H1 (cell line): Measurements from ENCODE around the gene TMEM140. TPM values are rescaled to one million over a fixed set of nuclear protein-coding genes. Genes with fewer than 3 reads are reported as not detected.

Experiments used
- CTCF ChIA-PET: fragments of 300-600 bp; sonication (Branson Sonifier 250); formaldehyde crosslinking; loops from one replicate; lab custom pipeline; 2021; ENCODE audit not compliant: partially characterized antibody; lab: Charles Lee
- POLR2A ChIA-PET: fragments of 300-600 bp; sonication (Branson Sonifier 250); formaldehyde crosslinking; loops from one replicate; lab custom pipeline; 2021; ENCODE audit warnings: inconsistent platforms; ENCODE audit not compliant: partially characterized antibody; lab: Charles Lee
- DNase-seq, 2 experiments: peaks; one replicate each; pipeline versions ENCODE4 v3.0.0 to v3.0.0-alpha.2; 2010 to 2022; ENCODE audit warnings: low spot score in 2 of 2, low read depth in 1 of 2, mixed read lengths in 1 of 2
- FAIRE-seq: peaks from 2 replicates; lab custom pipeline; 2011; peaks lifted over from hg19 to GRCh38; lab: Jason Lieb, UNC
- H2AFZ ChIP-seq: 2 replicates; pipeline ENCODE4 v1.8.1; 2012; ENCODE audit warnings: low read length, inconsistent platforms
- H2AK5ac ChIP-seq: 2 replicates; pipeline ENCODE4 v1.6.1; 2013; ENCODE audit warnings: low read depth, low read length
- H2BK120ac ChIP-seq: replicated peaks from 2 replicates; pipeline ENCODE3; 2013; ENCODE audit warnings: low read depth, low read length, inconsistent platforms
- H2BK12ac ChIP-seq: 2 replicates; pipeline ENCODE4 v1.6.1; 2013; ENCODE audit warnings: low read depth, low read length
- H2BK15ac ChIP-seq: 2 replicates; pipeline ENCODE4 v1.6.1; 2013; ENCODE audit warnings: low read length
- H2BK20ac ChIP-seq: 2 replicates; pipeline ENCODE4 v1.6.1; 2013; ENCODE audit warnings: low read length
- H2BK5ac ChIP-seq: 2 replicates; pipeline ENCODE4 v1.6.1; 2013; ENCODE audit warnings: low read depth, low read length
- H3K14ac ChIP-seq: 2 replicates; pipeline ENCODE4 v1.6.1; 2013; ENCODE audit warnings: inconsistent platforms; ENCODE audit not compliant: insufficient read length
- H3K18ac ChIP-seq: 2 replicates; pipeline ENCODE4 v1.6.1; 2013; ENCODE audit warnings: low read length; ENCODE audit errors: extremely low read depth
- H3K23ac ChIP-seq: 2 replicates; pipeline ENCODE4 v1.6.1; 2013; ENCODE audit warnings: inconsistent platforms; ENCODE audit not compliant: insufficient read length
- H3K23me2 ChIP-seq: 2 replicates; pipeline ENCODE4 v1.6.1; 2013; ENCODE audit warnings: low read depth, low read length
- H3K27ac ChIP-seq: 2 replicates; pipeline ENCODE4 v1.6.1; 2011; ENCODE audit warnings: low read depth, low read length, inconsistent platforms
- H3K27me3 ChIP-seq, 4 experiments: replicated peaks in 1 of 4; 1 replicate in 1 of 4; 2 replicates in 3 of 4; pipeline versions ENCODE4 v1.6.1 to v1.8.1; 2011 to 2013; ENCODE audit warnings: low read length in 3 of 4, mild to moderate bottlenecking in 3 of 4, inconsistent platforms in 2 of 4, mixed read lengths in 2 of 4, moderate library complexity in 1 of 4; ENCODE audit not compliant: control insufficient read depth in 3 of 4, insufficient read depth in 3 of 4; ENCODE audit errors: extremely low read depth in 1 of 4
- H3K36me3 ChIP-seq, 4 experiments: 2 replicates each; pipeline versions ENCODE4 v1.6.1 to v1.8.1; 2011 to 2013; ENCODE audit warnings: mild to moderate bottlenecking in 4 of 4, low read length in 3 of 4, moderate library complexity in 2 of 4, control low read depth in 1 of 4, inconsistent platforms in 1 of 4; ENCODE audit not compliant: insufficient read depth in 4 of 4, control insufficient read depth in 2 of 4
- H3K4ac ChIP-seq: replicated peaks from 2 replicates; pipeline ENCODE3; 2013; ENCODE audit warnings: low read length, low read depth, mixed read lengths, inconsistent platforms; ENCODE audit not compliant: insufficient read length
- H3K4me1 ChIP-seq, 4 experiments: replicated peaks in 1 of 4; 1 replicate in 1 of 4; 2 replicates in 3 of 4; pipeline versions ENCODE4 v1.6.1 to v1.8.1; 2011 to 2013; ENCODE audit warnings: low read length in 3 of 4, inconsistent platforms in 2 of 4, mixed read lengths in 1 of 4; ENCODE audit not compliant: insufficient read depth in 4 of 4, control insufficient read depth in 3 of 4
- H3K4me2 ChIP-seq, 2 experiments: 2 replicates each; pipeline versions ENCODE4 v1.6.1 to v1.8.1; 2011 to 2013; ENCODE audit warnings: low read depth in 2 of 2, low read length in 2 of 2, control low read depth in 1 of 2, inconsistent platforms in 1 of 2, mild to moderate bottlenecking in 1 of 2; ENCODE audit not compliant: insufficient read depth in 1 of 2
- H3K4me3 ChIP-seq, 4 experiments: fragments of 200-600, 300-600 bp in 1 of 4; sonication (generic), shearing (Covaris generic), sonication (Bioruptor Twin) in 1 of 4; 2 replicates each; pipeline versions ENCODE4 v1.5.1 to v1.8.1; 2011 to 2016; ENCODE audit warnings: low read length in 4 of 4, low read depth in 3 of 4, control low read depth in 2 of 4, inconsistent platforms in 2 of 4, mild to moderate bottlenecking in 2 of 4, mixed read lengths in 1 of 4, moderate library complexity in 1 of 4; ENCODE audit not compliant: insufficient read depth in 2 of 4; ENCODE audit errors: extremely low read depth in 1 of 4
- H3K56ac ChIP-seq: replicated peaks from 2 replicates; pipeline ENCODE3; 2013; ENCODE audit warnings: low read depth, mild to moderate bottlenecking, mixed read lengths, low read length, inconsistent platforms; ENCODE audit not compliant: insufficient read length
- H3K79me1 ChIP-seq: 2 replicates; pipeline ENCODE4 v1.6.1; 2013; ENCODE audit warnings: low read depth, low read length, control low read depth
- H3K79me2 ChIP-seq, 2 experiments: 2 replicates each; pipeline versions ENCODE4 v1.6.1 to v1.8.1; 2012 to 2013; ENCODE audit warnings: low read length in 2 of 2, mild to moderate bottlenecking in 2 of 2, inconsistent platforms in 1 of 2; ENCODE audit not compliant: insufficient read depth in 2 of 2, control insufficient read depth in 1 of 2
- H3K9ac ChIP-seq, 4 experiments: replicated peaks in 1 of 4; 1 replicate in 1 of 4; 2 replicates in 3 of 4; pipeline versions ENCODE4 v1.6.1 to v1.8.1; 2011 to 2013; ENCODE audit warnings: low read depth in 3 of 4, low read length in 3 of 4, control low read depth in 2 of 4, mild to moderate bottlenecking in 2 of 4, moderate library complexity in 2 of 4, inconsistent platforms in 1 of 4; ENCODE audit errors: extremely low read depth in 1 of 4
- H3K9me3 ChIP-seq, 2 experiments: 2 replicates each; pipeline versions ENCODE4 v1.6.1 to v1.8.1; 2012 to 2013; ENCODE audit warnings: mild to moderate bottlenecking in 2 of 2, moderate library complexity in 2 of 2, control low read depth in 1 of 2, inconsistent platforms in 1 of 2, low read depth in 1 of 2, low read length in 1 of 2, mixed read lengths in 1 of 2; ENCODE audit not compliant: insufficient read depth in 2 of 2
- H4K20me1 ChIP-seq, 2 experiments: replicated peaks in 1 of 2; 2 replicates each; pipeline versions ENCODE3 to v1.8.1; 2011 to 2013; ENCODE audit warnings: inconsistent platforms in 2 of 2, low read length in 2 of 2, mild to moderate bottlenecking in 1 of 2; ENCODE audit not compliant: insufficient read depth in 2 of 2, control insufficient read depth in 1 of 2
- H4K5ac ChIP-seq: 2 replicates; pipeline ENCODE4 v1.6.1; 2013; ENCODE audit warnings: low read length, low read depth, mixed read lengths, inconsistent platforms; ENCODE audit not compliant: insufficient read length
- H4K8ac ChIP-seq: 2 replicates; pipeline ENCODE4 v1.8.0; 2013; ENCODE audit warnings: mild to moderate bottlenecking, moderate library complexity, low read length, inconsistent platforms; ENCODE audit not compliant: insufficient read depth; ENCODE audit errors: extremely low read depth
- H4K91ac ChIP-seq: replicated peaks from 2 replicates; pipeline ENCODE3; 2013; ENCODE audit warnings: low read length, mixed read lengths, inconsistent platforms; ENCODE audit not compliant: insufficient read length
- BRCA1 ChIP-seq: IDR thresholded peaks from 2 replicates; pipeline ENCODE4 v1.6.1; 2012; ENCODE audit warnings: low read depth, low read length, improper control_type of control experiment
- CBX5 ChIP-seq: fragments of 300-800, 300-1000 bp; sonication (generic); IDR thresholded peaks from 2 replicates; pipeline ENCODE4 v1.7.1; 2016; ENCODE audit warnings: antibody characterized with exemption, low read length, low read depth
- E2F6 ChIP-seq: IDR thresholded peaks from 2 replicates; pipeline ENCODE4 v1.6.1; 2012; ENCODE audit warnings: inconsistent platforms
- EGR1 ChIP-seq: IDR thresholded peaks from 2 replicates; pipeline ENCODE4 v1.6.1; 2011; ENCODE audit warnings: low read depth, low read length, borderline replicate concordance
- FOSL1 ChIP-seq: IDR thresholded peaks from 2 replicates; pipeline ENCODE4 v1.6.1; 2011; ENCODE audit warnings: mild to moderate bottlenecking, low read depth, low read length, moderate library complexity; ENCODE audit not compliant: insufficient read depth
- KDM4A ChIP-seq: IDR thresholded peaks from one replicate; pipeline ENCODE4 v1.7.1; 2012; ENCODE audit warnings: low read depth, mild to moderate bottlenecking, moderate library complexity, low read length, inconsistent platforms; ENCODE audit not compliant: severe bottlenecking
- RNF2 ChIP-seq: fragments of 200-900, 300-1000 bp; sonication (generic); IDR thresholded peaks from 2 replicates; pipeline ENCODE4 v1.7.1; 2016; ENCODE audit warnings: borderline replicate concordance, low read depth, mild to moderate bottlenecking, antibody characterized with exemption, low read length; ENCODE audit not compliant: poor library complexity, severe bottlenecking; ENCODE audit errors: missing control alignments
- SP1 ChIP-seq: IDR thresholded peaks from 2 replicates; pipeline ENCODE4 v1.6.1; 2011; ENCODE audit warnings: low read depth, low read length
- SP2 ChIP-seq: IDR thresholded peaks from 2 replicates; pipeline ENCODE4 v1.6.1; 2012; ENCODE audit warnings: mild to moderate bottlenecking, low read length, inconsistent platforms
- USF2 ChIP-seq: IDR thresholded peaks from 2 replicates; pipeline ENCODE4 v1.6.1; 2011; ENCODE audit warnings: low read length, improper control_type of control experiment
- YY1 ChIP-seq: IDR thresholded peaks from 2 replicates; pipeline ENCODE4 v1.6.1; 2011; ENCODE audit warnings: low read depth, mild to moderate bottlenecking, low read length
- WGBS, 2 experiments: shearing (Covaris generic) in 1 of 2; methylation state at CpG; one replicate each; pipeline versions ENCODE4 v1.1.6 to v1.1.7; 2013 to 2015; ENCODE audit warnings: low lambda C conversion rate in 2 of 2, mixed read lengths in 2 of 2, inconsistent platforms in 1 of 2, low coverage in 1 of 2, missing lambda C conversion rate in 1 of 2; ENCODE audit not compliant: insufficient replicate concordance in 2 of 2, insufficient coverage in 1 of 2, insufficient read length in 1 of 2; ENCODE audit errors: extremely low coverage in 1 of 2, missing lambda C conversion rate in 1 of 2; 5-methylcytosine and 5-hydroxymethylcytosine counted together
- polyA plus RNA-seq, 7 experiments: library from polyadenylated mRNA; depleted of rRNA in 3 of 7; stranded (reverse) in 5 of 7; unstranded in 2 of 7; fragments of >200 nt in 5 of 7; fragments of 200-250 nt in 2 of 7; gene quantifications; 1 replicate in 5 of 7; 2 replicates in 1 of 7; 4 replicates in 1 of 7; pipeline versions ENCODE4 v1.2.1 to v1.2.3, GENCODE V29; 2011 to 2013; ENCODE audit warnings: missing spikeins in 2 of 7, mixed read lengths in 2 of 7
- total RNA-seq: library from RNA; stranded (reverse); fragmentation: NEBNext Ultra II Directional; extraction: Animal tissue kit (Norgen Biotek cat#: 25700); gene quantifications from 2 replicates; pipeline ENCODE4 v1.2.1, GENCODE V29; 2021

TMEM140 gene
- total and polyA plus RNA-seq, 2 of the 8 experiments (the other 6 are each of a cell fraction or from before 2014, with no cell fraction given): not detected

GRCh38 chr7:135161669-135162068 is 13.8 kb downstream of the TMEM140 start:
- 91 to 100% methylated on average over 1 to 6 of the region's 6 CpGs for WGBS, 2 experiments
- FAIRE-seq (no peak), DNase-seq (no peak)

More at GRCh38 chr7:135161669-135162068, 13.8 kb downstream of the TMEM140 start:
- H3K4me3 ChIP-seq: no peak overlapping the region
- ChIA-PET CTCF (interaction anchor here (1.2 to 1.8 kb wide), 3 partner anchors 8 to 33 kb away, joined by 3 to 6 read pairs (median 5); no protein-coding TSS in a partner anchor), POLR2A (interaction anchor here (0.6 to 5.7 kb wide), 5 partner anchors 8 to 175 kb away, joined by 3 to 32 read pairs (median 3); partner anchors contain the start of gene CYREN)
- no peak overlapping the region for H2BK120ac ChIP-seq
- H3K4ac ChIP-seq: no peak overlapping the region
- no peaks in the 10 kb centered on the region for H3K79me2 ChIP-seq
- no peak overlapping the region; the same call in 1 of the 2 replicates for H3K18ac ChIP-seq
- H3K4me2 ChIP-seq: no peak overlapping the region
- H2AFZ ChIP-seq: no peak overlapping the region
- no peak overlapping the region for H4K91ac ChIP-seq
- no peaks in the 10 kb centered on the region for H4K20me1 ChIP-seq
- no peak overlapping the region; the same call in 1 of the 2 replicates for H2BK12ac ChIP-seq
- H2AK5ac ChIP-seq: no peak overlapping the region
- no peak overlapping the region for H2BK15ac ChIP-seq
- H3K36me3 ChIP-seq: peaks cover 9 to 30% (median 21%) of the 10 kb centered on the region in 4 experiments
- H4K8ac ChIP-seq: no peak overlapping the region
- no peak overlapping the region for H3K9ac ChIP-seq
- no peak overlapping the region for H3K14ac ChIP-seq
- no peaks in the 10 kb centered on the region for H3K27me3 ChIP-seq
- H2BK20ac ChIP-seq: no peak overlapping the region
- H3K56ac ChIP-seq: no peak overlapping the region
- no peak overlapping the region for H4K5ac ChIP-seq
- no peaks in the 10 kb centered on the region; the same call in 1 of the 2 replicates for H3K79me1 ChIP-seq
- H3K4me1 ChIP-seq: 0 out of 7 replicates have a peak, but pooled peaks cover 0 to 2% (median 0%) of the 10 kb centered on the region in 4 experiments
- H3K27ac ChIP-seq: no peak overlapping the region
- no peak overlapping the region for H2BK5ac ChIP-seq
- peaks cover 14 to 20% of the 10 kb centered on the region in 2 experiments for H3K9me3 ChIP-seq
- no peak overlapping the region for H3K23ac ChIP-seq
- TF ChIP-seq SP2 (no peak), SP1 (no peak), USF2 (no peak), EGR1 (no peak), BRCA1 (no peak), KDM4A (no peak), FOSL1 (no peak), E2F6 (no peak), RNF2 (no peak), CBX5 (no peak), YY1 (no peak)
- H3K23me2 ChIP-seq: no peaks in the 10 kb centered on the region
